Fibroblast of pulmonary artery (primary cell): ENCODE results near the gene ADAMTS12.
A peak's percentile ranks its signal among the peaks of the same experiment; 100 is the strongest.

Experiments
- DNase-seq: peaks from one replicate; pipeline ENCODE4 v3.0.0-alpha.2; 2010; ENCODE audit warnings: low read depth
- H3K4me3 ChIP-seq: replicated peaks from 2 replicates; pipeline ENCODE4 v1.5.1; 2011; ENCODE audit warnings: low read depth, mild to moderate bottlenecking, control low read depth, low read length, moderate library complexity
- TF ChIP-seq, protein P1 (sequence below): IDR thresholded peaks from 2 replicates; pipeline ENCODE4 v1.5.1; 2011; ENCODE audit warnings: mild to moderate bottlenecking, control low read depth, low read length, inconsistent platforms; ENCODE audit errors: missing control alignments

The ADAMTS12 gene

DNA sequence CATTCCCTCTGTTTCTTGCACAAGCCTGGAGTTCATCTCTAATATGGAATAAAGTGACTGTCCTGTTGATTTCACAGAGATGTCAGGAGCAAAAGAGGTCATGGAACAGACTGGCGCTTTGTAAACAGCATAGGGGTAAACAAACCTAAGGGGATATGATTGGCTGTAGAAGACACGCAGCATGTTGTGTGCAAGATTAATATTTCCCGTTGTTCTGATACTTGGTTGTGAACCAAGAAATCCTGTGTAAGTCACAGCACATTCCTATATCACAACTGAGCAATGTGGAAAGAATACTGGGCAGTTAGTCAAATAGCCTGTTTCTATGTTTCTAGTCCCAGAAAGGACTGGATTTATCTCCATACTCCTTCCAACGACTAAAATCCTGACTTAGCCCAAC, 3.2 kb downstream of the ADAMTS12 start:
- TF ChIP-seq, protein P1, sequence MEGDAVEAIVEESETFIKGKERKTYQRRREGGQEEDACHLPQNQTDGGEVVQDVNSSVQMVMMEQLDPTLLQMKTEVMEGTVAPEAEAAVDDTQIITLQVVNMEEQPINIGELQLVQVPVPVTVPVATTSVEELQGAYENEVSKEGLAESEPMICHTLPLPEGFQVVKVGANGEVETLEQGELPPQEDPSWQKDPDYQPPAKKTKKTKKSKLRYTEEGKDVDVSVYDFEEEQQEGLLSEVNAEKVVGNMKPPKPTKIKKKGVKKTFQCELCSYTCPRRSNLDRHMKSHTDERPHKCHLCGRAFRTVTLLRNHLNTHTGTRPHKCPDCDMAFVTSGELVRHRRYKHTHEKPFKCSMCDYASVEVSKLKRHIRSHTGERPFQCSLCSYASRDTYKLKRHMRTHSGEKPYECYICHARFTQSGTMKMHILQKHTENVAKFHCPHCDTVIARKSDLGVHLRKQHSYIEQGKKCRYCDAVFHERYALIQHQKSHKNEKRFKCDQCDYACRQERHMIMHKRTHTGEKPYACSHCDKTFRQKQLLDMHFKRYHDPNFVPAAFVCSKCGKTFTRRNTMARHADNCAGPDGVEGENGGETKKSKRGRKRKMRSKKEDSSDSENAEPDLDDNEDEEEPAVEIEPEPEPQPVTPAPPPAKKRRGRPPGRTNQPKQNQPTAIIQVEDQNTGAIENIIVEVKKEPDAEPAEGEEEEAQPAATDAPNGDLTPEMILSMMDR: no peak
- peak; percentile 83 for DNase-seq
- H3K4me3 ChIP-seq: peak overlapping the region; percentile 6

DNA sequence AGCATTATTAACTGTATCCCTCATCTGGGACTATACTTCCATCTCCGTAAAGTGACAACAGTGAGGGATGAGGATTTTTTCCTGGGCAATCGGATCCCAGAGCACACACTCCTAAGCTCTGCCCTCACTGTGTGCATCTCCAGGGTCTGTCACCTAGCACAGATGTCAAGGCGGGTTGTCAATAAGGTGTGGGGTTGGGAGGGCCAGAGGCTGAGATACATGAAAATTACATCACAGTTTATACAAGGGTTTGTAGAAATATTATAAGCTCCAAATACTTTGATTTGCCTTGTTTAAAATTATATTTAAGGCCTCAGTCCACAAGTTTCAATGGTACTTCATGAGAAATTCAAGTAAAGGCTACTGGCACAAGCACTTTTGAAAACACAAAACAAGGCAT, 4.5 kb downstream of the ADAMTS12 start:
- TF ChIP-seq, protein P1: no peak
- DNase-seq: no peak
- no peak overlapping the region for H3K4me3 ChIP-seq

DNA sequence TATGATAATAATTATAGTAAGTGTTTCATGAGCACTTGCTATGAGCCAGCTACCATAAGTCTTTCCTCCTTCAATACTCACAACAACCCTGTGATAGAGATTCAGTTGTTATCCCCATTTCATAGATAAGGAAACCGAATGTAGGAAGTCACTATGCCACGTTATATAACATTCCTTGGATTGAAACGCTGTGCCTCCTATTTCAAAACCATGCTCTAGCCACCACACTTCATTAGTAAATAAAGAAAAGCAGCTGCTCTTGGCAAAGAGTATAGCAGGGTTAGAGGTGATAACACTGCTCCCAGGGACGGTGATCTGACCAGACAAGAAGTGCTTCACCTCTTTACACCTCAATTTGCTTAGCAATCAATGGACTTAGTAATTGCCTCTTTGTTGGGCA, 5.5 kb downstream of the ADAMTS12 start:
- no peak for DNase-seq
- TF ChIP-seq, protein P1: no peak
- H3K4me3 ChIP-seq: no peak overlapping the region

DNA sequence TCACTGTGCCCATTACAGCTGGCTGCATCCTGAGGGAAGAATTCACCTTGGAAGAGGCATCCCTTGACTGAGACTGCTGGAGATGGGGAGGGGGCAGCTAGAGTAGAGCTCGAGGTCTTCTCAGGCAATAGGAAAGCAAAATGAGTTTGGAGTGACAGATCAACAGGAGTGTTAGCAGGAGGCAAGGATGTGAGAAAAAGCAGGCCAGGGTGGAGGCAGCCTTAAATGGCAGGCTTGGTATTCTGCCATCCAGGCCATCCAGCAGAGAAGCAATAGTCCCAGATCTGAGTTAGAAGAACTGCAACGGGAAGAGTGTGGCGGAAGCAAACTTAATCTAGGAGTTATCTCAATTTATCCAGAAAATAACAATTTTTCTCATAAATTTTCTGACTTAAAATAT, 6.1 kb downstream of the ADAMTS12 start:
- no peak for DNase-seq
- H3K4me3 ChIP-seq: no peak overlapping the region
- TF ChIP-seq, protein P1: no peak

DNA sequence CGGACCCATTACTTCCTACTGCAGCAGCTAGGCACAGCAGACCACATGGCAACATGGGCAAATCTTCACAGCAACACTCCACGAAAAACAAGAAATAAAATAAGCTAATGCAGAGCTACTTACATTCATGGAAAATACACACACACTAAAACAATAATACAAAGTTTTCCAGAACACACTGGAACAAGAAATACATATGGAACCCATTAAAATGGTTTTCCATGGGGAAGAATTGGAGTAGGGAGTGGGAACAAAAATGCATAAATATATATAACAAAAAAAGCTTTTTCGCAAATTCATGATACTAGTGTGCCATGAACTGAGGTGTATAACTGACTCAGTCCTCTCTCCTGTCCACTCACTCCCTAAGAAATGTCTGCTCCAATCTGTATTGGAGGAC, 8.3 kb downstream of the ADAMTS12 start:
- TF ChIP-seq, protein P1: no peak
- H3K4me3 ChIP-seq: no peak overlapping the region
- DNase-seq: no peak

DNA sequence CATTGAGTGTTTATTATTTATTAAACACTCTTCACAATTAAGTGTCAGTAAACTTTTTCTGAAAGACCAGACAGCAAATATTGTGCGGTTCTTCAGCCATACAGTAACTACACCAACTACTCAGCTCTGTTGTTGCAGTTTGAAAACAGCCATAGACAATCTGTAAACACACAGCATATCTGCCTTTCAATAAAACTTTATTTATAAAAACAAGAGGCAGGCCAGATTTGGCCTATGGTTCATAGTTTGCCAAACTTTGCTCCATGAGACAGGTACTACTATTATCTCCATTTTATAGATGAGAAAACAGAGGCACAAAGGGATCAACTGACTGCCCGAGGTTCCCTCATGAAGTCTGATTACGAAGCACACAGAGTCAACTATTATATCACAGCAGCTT, 11.5 kb downstream of the ADAMTS12 start:
- no peak for DNase-seq
- no peak overlapping the region for H3K4me3 ChIP-seq
- TF ChIP-seq, protein P1: no peak

DNA sequence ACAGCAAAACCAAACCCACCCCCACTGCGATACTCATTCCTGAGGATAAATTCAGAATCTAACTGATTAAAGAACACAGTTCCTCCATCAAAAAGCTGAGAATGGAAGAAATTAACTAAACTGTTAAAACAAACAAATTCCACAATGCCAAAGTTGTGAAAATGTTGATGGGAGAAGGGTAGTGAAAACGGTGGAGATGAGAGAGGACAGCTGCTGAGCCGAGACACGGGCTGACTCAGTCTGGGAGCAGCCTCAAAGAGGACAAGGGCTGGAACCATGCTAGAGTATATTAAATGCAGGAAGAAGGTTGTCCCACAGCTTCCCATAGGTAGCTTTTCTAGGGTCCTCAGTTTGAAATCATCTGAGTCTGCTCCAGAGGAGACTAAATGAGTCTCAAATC, 14.3 kb downstream of the ADAMTS12 start:
- H3K4me3 ChIP-seq: peak overlapping the region; percentile 1
- no peak for DNase-seq
- TF ChIP-seq, protein P1: no peak
